IMR-90 (cell line): ENCODE results near the gene FAM168A.

Source experiments
- CTCF ChIP-seq: conservative IDR thresholded peaks from 2 replicates; pipeline ENCODE4 v1.5.1; 2012; ENCODE audit warnings: mild to moderate bottlenecking, low read depth, low read length, improper control_type of control experiment
- MAFK ChIP-seq: IDR thresholded peaks from 2 replicates; pipeline ENCODE4 v1.6.1; 2012; ENCODE audit warnings: low read depth, low read length, improper control_type of control experiment
- RCOR1 ChIP-seq: IDR thresholded peaks from 2 replicates; pipeline ENCODE4 v1.6.1; 2012; ENCODE audit warnings: mild to moderate bottlenecking, low read length, improper control_type of control experiment; ENCODE audit not compliant: insufficient replicate concordance

- no peak for TF ChIP-seq MAFK
- no peak for TF ChIP-seq CTCF
- no peak for TF ChIP-seq RCOR1
These were observed 186.9 kb downstream of the FAM168A start for GRCh38 chr11:73411031-73411430.
